Neural progenitor cell (in vitro differentiated cells): ENCODE data around the gene PRDX5. TPM values are rescaled to one million over a fixed set of nuclear protein-coding genes. Genes with fewer than 3 reads are reported as not detected.
A peak's percentile ranks its signal among the peaks of the same experiment; 100 is the strongest.
"Not testable (repeated sequence)": the region's sequence is repeated elsewhere in the genome, so short reads cannot be mapped to it uniquely, and the experiment has no call there.

ENCODE experiments used
- DNase-seq: peaks from one replicate; pipeline ENCODE4 v3.0.0-alpha.2; 2016; ENCODE audit warnings: low spot score
- H2AFZ ChIP-seq: fragments of 200-600 bp; sonication (generic); replicated peaks from 2 replicates; pipeline ENCODE4 v1.6.1; 2016; ENCODE audit warnings: antibody characterized with exemption
- H3F3A ChIP-seq: fragments of 200-600 bp; sonication (generic); 2 replicates; pipeline ENCODE4 v1.6.1; 2016; ENCODE audit warnings: antibody characterized with exemption, low read depth
- H3K27ac ChIP-seq: fragments of 200-600 bp; sonication (generic); 2 replicates; pipeline ENCODE4 v1.5.1; 2016; ENCODE audit warnings: mild to moderate bottlenecking
- H3K27me3 ChIP-seq: fragments of 200-600 bp; sonication (generic); 2 replicates; pipeline ENCODE4 v1.6.1; 2016; ENCODE audit warnings: mild to moderate bottlenecking, moderate library complexity
- H3K36me3 ChIP-seq: fragments of 200-600 bp; sonication (generic); 2 replicates; pipeline ENCODE4 v1.5.1; 2016
- H3K4me1 ChIP-seq: fragments of 200-600 bp; sonication (generic); 2 replicates; pipeline ENCODE4 v1.6.1; 2016; ENCODE audit warnings: mixed run types
- H3K4me2 ChIP-seq: fragments of 200-600 bp; sonication (generic); 2 replicates; pipeline ENCODE4 v1.6.1; 2016
- H3K4me3 ChIP-seq: fragments of 200-600 bp; sonication (generic); 2 replicates; pipeline ENCODE4 v1.5.1; 2016
- H3K79me2 ChIP-seq: fragments of 200-600 bp; sonication (generic); 2 replicates; pipeline ENCODE4 v1.6.1; 2016; ENCODE audit warnings: low read depth
- H3K9ac ChIP-seq: fragments of 200-600 bp; sonication (generic); 2 replicates; pipeline ENCODE4 v1.6.1; 2016
- H3K9me3 ChIP-seq: fragments of 200-600 bp; sonication (generic); 2 replicates; pipeline ENCODE4 v1.5.1; 2016; ENCODE audit warnings: low read depth
- H4K20me1 ChIP-seq: fragments of 200-600 bp; sonication (generic); 2 replicates; pipeline ENCODE4 v1.6.1; 2016; ENCODE audit warnings: low read depth
- H3K27ac Mint-ChIP-seq: 3 replicates; pipeline ENCODE4 v1.8.0; 2021; ENCODE audit warnings: mixed read lengths
- H3K27me3 Mint-ChIP-seq: 2 replicates; pipeline ENCODE4 v1.8.0; 2022; ENCODE audit warnings: low read depth, mild to moderate bottlenecking, inconsistent platforms, moderate library complexity, mixed read lengths; ENCODE audit not compliant: insufficient read depth
- H3K36me3 Mint-ChIP-seq: 3 replicates; pipeline ENCODE4 v1.8.0; 2021; ENCODE audit warnings: mixed read lengths
- H3K4me1 Mint-ChIP-seq: 3 replicates; pipeline ENCODE4 v1.8.0; 2021; ENCODE audit warnings: mixed read lengths
- H3K4me3 Mint-ChIP-seq: 3 replicates; pipeline ENCODE4 v1.8.0; 2021; ENCODE audit warnings: mild to moderate bottlenecking, moderate library complexity, mixed read lengths
- H3K9me3 Mint-ChIP-seq: 3 replicates; pipeline ENCODE4 v1.8.0; 2020; ENCODE audit warnings: mixed read lengths
- CTCF ChIP-seq: fragments of 200-600 bp; sonication (generic); IDR thresholded peaks from 2 replicates; pipeline ENCODE4 v1.5.1; 2017; ENCODE audit warnings: antibody characterized with exemption, mild to moderate bottlenecking
- EZH2 ChIP-seq: fragments of 200-600 bp; sonication (generic); IDR thresholded peaks from 2 replicates; pipeline ENCODE4 v1.6.1; 2017; ENCODE audit warnings: antibody characterized with exemption, mild to moderate bottlenecking, moderate library complexity
- EZH2phosphoT487 ChIP-seq: fragments of 200-600 bp; sonication (generic); IDR thresholded peaks from 2 replicates; pipeline ENCODE4 v1.6.1; 2017; ENCODE audit warnings: antibody characterized with exemption
- total RNA-seq: library from RNA; depleted of rRNA; stranded (reverse); fragments of >200 nt; gene quantifications from 2 replicates; pipeline ENCODE4 v1.2.3, GENCODE V29; 2015; ENCODE audit warnings: low replicate concordance

Gene PRDX5
- total RNA-seq, 1 donor from 2014 or later, result 111 TPM

GRCh38 chr11:64306876-64307622 is 10.9 kb upstream of the PRDX5 start:
- Mint-ChIP-seq H3K4me3 (peak overlapping the region; percentile 95), H3K9me3 (no peaks in the 10 kb centered on the region)
- peak overlapping the region; percentile 44 for H3K9ac ChIP-seq

GRCh38 chr11:64307795-64308194 is 10.1 kb upstream of the PRDX5 start:
- not testable (repeated sequence) for H3K4me2 ChIP-seq, H3K9ac ChIP-seq, DNase-seq, H3K27ac ChIP-seq, H3K4me3 ChIP-seq, H3K36me3 Mint-ChIP-seq, H3K36me3 ChIP-seq, H2AFZ ChIP-seq, H3K9me3 Mint-ChIP-seq, H3K4me1 ChIP-seq, H3K9me3 ChIP-seq
- Mint-ChIP-seq H3K27me3 (peaks cover 12% of the 10 kb centered on the region), H3K4me1 (peaks cover 16% of the 10 kb centered on the region), H3K4me3 (peak overlapping the region; percentile 71), H3K27ac (peak overlapping the region; percentile 25)
- Histone ChIP-seq H3K79me2 (peaks cover 18% of the 10 kb centered on the region), H3K27me3 (peaks cover 15% of the 10 kb centered on the region), H3F3A (peaks cover 14% of the 10 kb centered on the region), H4K20me1 (peaks cover 18% of the 10 kb centered on the region)

More at GRCh38 chr11:64306876-64307622, 10.9 kb upstream of the PRDX5 start:
- Histone ChIP-seq H3K4me3 (peak overlapping the region; percentile 87), H3K79me2 (peaks cover 18% of the 10 kb centered on the region), H3F3A (peaks cover 14% of the 10 kb centered on the region), H2AFZ (no peak overlapping the region), H3K4me1 (peaks cover 10% of the 10 kb centered on the region), H3K4me2 (peak overlapping the region; percentile 95), H3K27me3 (peaks cover 22% of the 10 kb centered on the region), H3K27ac (no peak overlapping the region), H3K9me3 (no peaks in the 10 kb centered on the region), H4K20me1 (peaks cover 18% of the 10 kb centered on the region), H3K36me3 (no peaks in the 10 kb centered on the region)
- no peak overlapping the region for H3K27ac Mint-ChIP-seq
- H3K4me1 Mint-ChIP-seq, result peaks cover 16% of the 10 kb centered on the region
- peak; percentile 46 for DNase-seq
- TF ChIP-seq EZH2phosphoT487, result no peak
- TF ChIP-seq CTCF, result no peak
- TF ChIP-seq EZH2, result no peak
- no peaks in the 10 kb centered on the region for H3K36me3 Mint-ChIP-seq
- peaks cover 13% of the 10 kb centered on the region for H3K27me3 Mint-ChIP-seq

GRCh38 chr11:64312947-64313346 is 5.0 kb upstream of the PRDX5 start:
- Histone ChIP-seq H2AFZ (no peak overlapping the region), H3K79me2 (peaks cover 14% of the 10 kb centered on the region), H4K20me1 (peaks cover 12% of the 10 kb centered on the region), H3F3A (peaks cover 27% of the 10 kb centered on the region), H3K9ac (peak overlapping the region; percentile 8), H3K4me3 (no peak overlapping the region), H3K4me1 (peaks cover 7% of the 10 kb centered on the region), H3K36me3 (no peaks in the 10 kb centered on the region), H3K27me3 (no peaks in the 10 kb centered on the region), H3K9me3 (no peaks in the 10 kb centered on the region), H3K4me2 (no peak overlapping the region), H3K27ac (no peak overlapping the region)
- no peak for DNase-seq
- H3K27me3 Mint-ChIP-seq, result peaks cover 3% of the 10 kb centered on the region
- H3K27ac Mint-ChIP-seq, result peak overlapping the region; percentile 44
- H3K4me1 Mint-ChIP-seq, result peaks cover 11% of the 10 kb centered on the region
- TF ChIP-seq EZH2phosphoT487, result no peak
- TF ChIP-seq EZH2, result no peak
- no peak for TF ChIP-seq CTCF
- peaks cover 2% of the 10 kb centered on the region for H3K36me3 Mint-ChIP-seq
- H3K9me3 Mint-ChIP-seq, result no peaks in the 10 kb centered on the region
- H3K4me3 Mint-ChIP-seq, result peak overlapping the region; percentile 51

DNA sequence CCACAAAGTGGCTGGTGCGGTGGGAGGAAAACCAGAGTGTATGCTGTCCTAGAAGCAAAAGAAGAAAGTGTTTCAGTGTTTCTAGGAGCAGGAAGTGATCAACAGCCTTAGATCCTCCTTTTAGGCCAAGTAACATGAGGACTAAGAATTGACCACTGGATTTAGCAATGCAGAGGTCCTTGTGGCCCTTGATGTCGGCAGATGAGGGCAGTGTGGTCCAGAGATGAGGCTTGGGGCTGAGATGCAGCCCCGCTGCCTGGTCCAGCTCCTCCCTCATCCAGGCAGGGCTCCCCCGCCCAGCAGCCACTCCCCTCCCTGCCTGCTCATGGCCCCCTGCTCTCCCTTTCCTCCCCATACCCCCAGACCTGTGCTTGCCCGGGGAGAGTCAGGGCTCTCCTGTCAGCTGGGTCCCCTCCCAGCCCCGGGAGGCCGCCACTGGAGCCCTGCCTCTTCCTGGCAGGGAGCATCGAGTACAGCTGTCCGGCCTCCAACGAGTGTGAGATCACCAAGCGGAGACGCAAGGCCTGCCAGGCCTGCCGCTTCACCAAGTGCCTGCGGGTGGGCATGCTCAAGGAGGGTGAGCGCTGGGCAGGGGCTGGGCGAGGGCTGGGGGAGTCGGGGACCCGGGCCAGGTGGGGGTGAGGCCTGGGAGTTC is 4.3 kb upstream of the PRDX5 start:
- no peaks in the 10 kb centered on the region for H3K36me3 ChIP-seq
- no peak overlapping the region for H3K9ac ChIP-seq
- no peak overlapping the region for H3K4me2 ChIP-seq
- Mint-ChIP-seq H3K4me3 (peak overlapping the region; percentile 51), H3K27me3 (peaks cover 3% of the 10 kb centered on the region), H3K4me1 (peaks cover 11% of the 10 kb centered on the region), H3K27ac (peak overlapping the region; percentile 44), H3K9me3 (no peaks in the 10 kb centered on the region), H3K36me3 (peaks cover 2% of the 10 kb centered on the region)
- H3K79me2 ChIP-seq, result peaks cover 19% of the 10 kb centered on the region
- H3K4me3 ChIP-seq, result no peak overlapping the region
- no peaks in the 10 kb centered on the region for H3K9me3 ChIP-seq
- H3F3A ChIP-seq, result peaks cover 29% of the 10 kb centered on the region
- no peak for DNase-seq
- H3K4me1 ChIP-seq, result peaks cover 7% of the 10 kb centered on the region
- H2AFZ ChIP-seq, result no peak overlapping the region
- peaks cover 12% of the 10 kb centered on the region for H4K20me1 ChIP-seq
- H3K27ac ChIP-seq, result no peak overlapping the region
- TF ChIP-seq CTCF, result no peak
- no peak for TF ChIP-seq EZH2phosphoT487
- no peak for TF ChIP-seq EZH2
- H3K27me3 ChIP-seq, result no peaks in the 10 kb centered on the region
